ENCODE results near the gene HBD.

- TF ChIP-seq CTCF (IDR thresholded peaks at IDR 0.05; ENCODE audit: borderline replicate concordance, extremely low read depth, low read length, poor library complexity, severe bottlenecking) (no peak), EZH2 (IDR thresholded peaks at IDR 0.05; ENCODE audit: borderline replicate concordance, low read depth, low read length, severe bottlenecking) (no peak)
Observed at GRCh38 chr11:5283882-5284281, 49.6 kb upstream of the HBD start.

Measured in DND-41 (cell line).